Nephron progenitor cell (in vitro differentiated cells): ENCODE data around the gene P2RY6.

ENCODE experiments used
- DNase-seq: peaks from one replicate; pipeline ENCODE4 v3.0.0; 2021
- H3K27ac Mint-ChIP-seq: 2 replicates; pipeline ENCODE4 v1.8.0; 2021; ENCODE audit warnings: mild to moderate bottlenecking, moderate library complexity, mixed read lengths
- H3K27me3 Mint-ChIP-seq: 2 replicates; pipeline ENCODE4 v1.8.0; 2021; ENCODE audit warnings: mild to moderate bottlenecking, low read depth, mixed read lengths; ENCODE audit not compliant: poor library complexity
- H3K36me3 Mint-ChIP-seq: 2 replicates; pipeline ENCODE4 v1.8.0; 2021; ENCODE audit warnings: low read depth, mixed read lengths
- H3K4me1 Mint-ChIP-seq: 2 replicates; pipeline ENCODE4 v1.8.0; 2021; ENCODE audit warnings: mixed read lengths
- H3K4me3 Mint-ChIP-seq: 2 replicates; pipeline ENCODE4 v1.8.0; 2021; ENCODE audit warnings: mild to moderate bottlenecking, moderate library complexity, mixed read lengths
- H3K9me3 Mint-ChIP-seq: 2 replicates; pipeline ENCODE4 v1.8.0; 2021; ENCODE audit warnings: mild to moderate bottlenecking, moderate library complexity, mixed read lengths
- TF ChIP-seq, protein P1 (sequence below): fragments of 200-600 bp; sonication (generic); IDR thresholded peaks from 2 replicates; pipeline ENCODE4 v1.5.0; 2021; ENCODE audit warnings: antibody characterized with exemption

P2RY6 gene

DNA sequence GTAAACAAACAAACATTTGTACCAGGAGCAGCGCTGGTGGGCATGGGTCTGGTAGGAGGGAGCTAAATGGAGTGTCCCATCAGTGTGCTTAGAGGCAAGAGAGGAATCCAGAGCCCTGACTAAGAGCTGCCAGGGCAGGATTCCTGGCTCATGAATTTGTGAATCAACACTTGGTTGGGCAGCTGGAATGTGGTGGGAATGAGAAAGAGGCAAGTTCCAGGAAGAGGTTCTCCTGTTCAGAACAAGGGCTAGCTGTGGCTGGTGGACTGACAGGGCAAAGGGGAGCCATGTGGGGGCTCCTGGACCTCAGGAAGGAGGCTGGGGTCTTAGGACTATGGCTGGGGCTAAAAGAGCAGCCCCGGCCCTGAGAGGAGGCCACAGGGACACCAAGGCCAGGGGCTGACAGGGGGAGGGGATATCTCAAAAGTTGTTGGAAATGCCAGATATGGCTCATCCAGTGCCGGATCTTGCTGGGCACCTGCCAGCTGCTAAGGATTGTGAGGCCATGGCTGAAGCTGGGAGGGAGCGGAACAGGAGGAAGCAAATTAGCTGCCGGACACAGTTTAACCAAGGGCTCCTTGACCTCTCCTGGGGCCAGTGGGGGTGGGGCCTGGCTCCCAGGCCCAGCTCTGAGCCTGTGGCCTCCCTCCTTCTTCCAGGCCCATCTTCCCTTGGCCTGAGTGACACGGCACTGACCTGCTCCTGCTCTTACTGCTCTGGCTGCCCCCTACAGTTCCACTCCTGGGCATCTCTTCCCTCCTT lies 14.6 kb upstream of the P2RY6 start:
- peak overlapping the region; percentile 52 for H3K4me3 Mint-ChIP-seq
- peaks cover 29% of the 10 kb centered on the region for H3K4me1 Mint-ChIP-seq
- H3K9me3 Mint-ChIP-seq: no peaks in the 10 kb centered on the region
- no peaks in the 10 kb centered on the region for H3K36me3 Mint-ChIP-seq
- H3K27me3 Mint-ChIP-seq: peaks cover 7% of the 10 kb centered on the region
- peak; percentile 36 for DNase-seq
- TF ChIP-seq, protein P1, sequence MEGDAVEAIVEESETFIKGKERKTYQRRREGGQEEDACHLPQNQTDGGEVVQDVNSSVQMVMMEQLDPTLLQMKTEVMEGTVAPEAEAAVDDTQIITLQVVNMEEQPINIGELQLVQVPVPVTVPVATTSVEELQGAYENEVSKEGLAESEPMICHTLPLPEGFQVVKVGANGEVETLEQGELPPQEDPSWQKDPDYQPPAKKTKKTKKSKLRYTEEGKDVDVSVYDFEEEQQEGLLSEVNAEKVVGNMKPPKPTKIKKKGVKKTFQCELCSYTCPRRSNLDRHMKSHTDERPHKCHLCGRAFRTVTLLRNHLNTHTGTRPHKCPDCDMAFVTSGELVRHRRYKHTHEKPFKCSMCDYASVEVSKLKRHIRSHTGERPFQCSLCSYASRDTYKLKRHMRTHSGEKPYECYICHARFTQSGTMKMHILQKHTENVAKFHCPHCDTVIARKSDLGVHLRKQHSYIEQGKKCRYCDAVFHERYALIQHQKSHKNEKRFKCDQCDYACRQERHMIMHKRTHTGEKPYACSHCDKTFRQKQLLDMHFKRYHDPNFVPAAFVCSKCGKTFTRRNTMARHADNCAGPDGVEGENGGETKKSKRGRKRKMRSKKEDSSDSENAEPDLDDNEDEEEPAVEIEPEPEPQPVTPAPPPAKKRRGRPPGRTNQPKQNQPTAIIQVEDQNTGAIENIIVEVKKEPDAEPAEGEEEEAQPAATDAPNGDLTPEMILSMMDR: no peak
- H3K27ac Mint-ChIP-seq: peak overlapping the region; percentile 97

DNA sequence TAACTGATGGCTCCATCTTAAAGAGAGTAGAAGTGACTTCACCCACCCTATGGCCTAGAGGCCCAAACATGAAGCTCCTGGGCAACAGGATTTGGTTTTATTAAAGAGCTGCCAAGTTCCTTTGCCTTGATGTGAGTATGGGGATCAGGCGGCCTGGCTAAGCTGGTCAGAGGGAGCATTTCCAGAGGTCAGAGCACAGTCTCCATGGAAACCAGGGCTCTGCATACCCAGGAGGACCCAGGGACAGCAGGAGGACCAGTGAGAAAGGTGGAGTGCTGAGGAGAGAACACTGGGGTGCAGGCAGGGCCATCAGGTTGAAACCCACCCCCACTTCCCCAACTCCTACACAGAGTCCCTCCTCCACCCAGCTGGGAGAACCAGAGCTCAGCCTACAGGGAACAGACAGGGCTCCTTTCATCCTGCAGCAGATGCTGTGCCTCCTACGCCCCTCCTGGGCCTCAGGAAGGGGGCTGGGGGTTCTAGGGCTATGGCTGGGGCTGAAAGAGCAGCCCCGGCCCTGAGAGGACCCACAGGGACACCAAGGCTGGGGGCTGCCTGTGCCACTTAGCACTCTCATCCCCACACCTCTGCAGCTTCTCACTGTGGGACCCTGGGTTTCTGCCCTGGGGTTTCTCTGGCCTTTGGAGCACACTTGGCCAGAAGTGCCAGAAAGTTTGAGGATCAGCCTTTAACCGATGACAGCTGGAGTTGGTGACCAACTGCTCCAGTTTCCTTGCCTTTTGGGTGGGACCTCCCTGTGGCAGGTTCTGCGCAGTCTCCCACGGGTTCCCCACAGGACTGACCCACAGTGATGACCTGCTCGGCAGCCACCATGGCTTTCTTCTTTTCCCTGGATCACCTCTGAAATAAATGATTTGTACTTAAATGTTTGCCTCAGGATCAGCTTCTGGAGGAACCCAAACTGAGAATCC lies 13.8 kb upstream of the P2RY6 start:
- DNase-seq: peak; percentile 0
- Mint-ChIP-seq H3K36me3 (no peaks in the 10 kb centered on the region), H3K27ac (peak overlapping the region; percentile 77), H3K27me3 (peaks cover 14% of the 10 kb centered on the region), H3K9me3 (peaks cover 3% of the 10 kb centered on the region), H3K4me3 (no peak overlapping the region), H3K4me1 (peaks cover 29% of the 10 kb centered on the region)
- TF ChIP-seq, protein P1: no peak

DNA sequence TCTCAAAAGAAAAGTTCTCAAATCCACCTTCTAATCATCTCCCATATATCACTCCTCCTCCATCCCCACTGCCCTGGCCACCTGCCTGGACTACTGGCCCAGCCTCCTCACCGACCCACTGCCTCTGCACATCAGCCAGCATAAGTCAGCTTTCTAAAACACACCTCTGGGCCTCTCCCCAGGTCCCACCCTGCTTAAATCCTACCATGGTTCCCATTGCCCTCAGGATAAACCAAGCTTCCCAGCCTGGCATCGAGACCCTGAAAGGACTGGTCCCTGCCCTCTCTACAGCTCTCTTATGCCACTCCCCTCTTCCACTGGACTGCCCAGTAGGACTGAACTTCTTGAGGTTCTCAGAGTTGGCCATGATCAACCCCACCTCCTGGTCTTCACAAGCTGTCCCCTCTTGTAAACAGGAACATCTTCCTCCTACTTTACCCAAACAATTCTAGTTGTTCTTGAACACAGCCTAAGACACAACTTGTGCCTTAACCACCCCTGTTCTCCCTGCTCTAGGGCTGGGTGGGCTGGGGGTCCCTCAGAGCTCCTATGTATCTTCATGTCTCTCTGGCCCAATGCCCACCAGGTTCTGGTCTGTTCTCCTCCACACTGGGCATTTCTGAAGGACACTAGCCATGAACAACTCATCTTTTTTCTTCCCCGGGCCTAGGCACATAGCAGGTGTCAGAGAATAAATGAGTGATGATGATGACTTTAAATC lies 12.6 kb upstream of the P2RY6 start:
- TF ChIP-seq, protein P1: no peak
- H3K36me3 Mint-ChIP-seq: no peaks in the 10 kb centered on the region
- H3K4me1 Mint-ChIP-seq: peaks cover 30% of the 10 kb centered on the region
- H3K4me3 Mint-ChIP-seq: no peak overlapping the region
- DNase-seq: peak; percentile 0
- peaks cover 26% of the 10 kb centered on the region for H3K27me3 Mint-ChIP-seq
- peaks cover 3% of the 10 kb centered on the region for H3K9me3 Mint-ChIP-seq
- peak overlapping the region; percentile 67 for H3K27ac Mint-ChIP-seq

DNA sequence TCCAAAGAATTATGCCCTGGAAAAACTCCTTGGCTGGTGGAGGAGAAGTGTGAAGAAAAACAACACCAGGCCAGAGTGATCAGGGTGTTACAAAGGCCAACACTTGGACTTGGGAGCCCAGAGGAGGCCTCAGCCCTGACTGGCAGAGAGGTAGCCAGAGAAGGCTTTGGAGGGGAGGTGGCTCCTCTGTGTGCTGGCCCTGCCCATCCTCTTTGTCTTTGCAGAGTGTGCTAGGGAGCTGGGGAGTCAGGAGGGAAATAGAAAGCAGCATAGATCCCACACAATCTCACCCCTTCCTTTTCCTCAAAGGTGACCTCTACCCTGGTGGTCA lies 12.0 kb upstream of the P2RY6 start:
- TF ChIP-seq, protein P1: no peak
- peaks cover 34% of the 10 kb centered on the region for H3K4me1 Mint-ChIP-seq
- no peak for DNase-seq
- peaks cover 3% of the 10 kb centered on the region for H3K9me3 Mint-ChIP-seq
- H3K36me3 Mint-ChIP-seq: no peaks in the 10 kb centered on the region
- H3K27me3 Mint-ChIP-seq: peaks cover 31% of the 10 kb centered on the region
- H3K4me3 Mint-ChIP-seq: no peak overlapping the region
- no peak overlapping the region for H3K27ac Mint-ChIP-seq

DNA sequence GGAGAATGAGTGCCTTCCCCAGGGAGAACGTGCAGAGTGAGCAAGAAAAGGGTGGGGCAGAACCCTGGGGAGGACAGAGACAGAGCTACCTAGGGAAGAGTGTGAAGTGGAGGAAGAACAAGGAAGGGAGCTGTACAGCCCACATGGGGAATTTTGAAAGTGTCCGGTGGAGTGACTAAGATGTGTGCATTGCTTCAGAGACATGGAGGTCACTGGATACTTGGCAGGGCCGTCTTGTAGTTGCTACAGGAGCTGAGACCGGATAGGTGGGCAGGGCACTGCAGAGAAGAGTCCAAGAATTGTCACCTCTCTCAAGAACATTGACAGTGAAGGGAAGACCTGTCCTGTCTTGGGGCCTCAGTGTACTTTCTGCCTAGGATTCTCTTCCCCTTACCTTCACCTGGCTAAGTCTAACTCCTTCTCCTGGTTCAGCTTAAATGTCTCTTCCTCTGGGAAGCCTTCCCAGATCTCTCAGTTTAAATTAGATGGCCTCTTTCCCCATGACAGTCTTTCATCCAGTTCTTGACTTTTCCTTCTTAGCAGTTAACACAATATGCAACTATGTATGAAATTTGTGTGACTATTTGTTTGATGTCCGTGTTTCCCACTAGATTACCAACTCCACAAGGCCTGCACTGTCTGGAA lies 9.2 kb upstream of the P2RY6 start:
- H3K27ac Mint-ChIP-seq: no peak overlapping the region
- TF ChIP-seq, protein P1: no peak
- no peaks in the 10 kb centered on the region for H3K36me3 Mint-ChIP-seq
- H3K4me3 Mint-ChIP-seq: no peak overlapping the region
- no peak for DNase-seq
- peaks cover 3% of the 10 kb centered on the region for H3K9me3 Mint-ChIP-seq
- H3K27me3 Mint-ChIP-seq: peaks cover 57% of the 10 kb centered on the region
- H3K4me1 Mint-ChIP-seq: peaks cover 24% of the 10 kb centered on the region
